AG08396 (cell line): Measurements from ENCODE around the gene PDSS2.
A peak's percentile ranks its signal among the peaks of the same experiment; 100 is the strongest.
"Not testable (repeated sequence)": the region's sequence is repeated elsewhere in the genome, so short reads cannot be mapped to it uniquely, and the experiment has no call there.

Experiments used
- DNase-seq: peaks from one replicate; pipeline ENCODE4 v3.0.0; 2012; ENCODE audit warnings: low spot score, mixed read lengths

The PDSS2 gene

DNA sequence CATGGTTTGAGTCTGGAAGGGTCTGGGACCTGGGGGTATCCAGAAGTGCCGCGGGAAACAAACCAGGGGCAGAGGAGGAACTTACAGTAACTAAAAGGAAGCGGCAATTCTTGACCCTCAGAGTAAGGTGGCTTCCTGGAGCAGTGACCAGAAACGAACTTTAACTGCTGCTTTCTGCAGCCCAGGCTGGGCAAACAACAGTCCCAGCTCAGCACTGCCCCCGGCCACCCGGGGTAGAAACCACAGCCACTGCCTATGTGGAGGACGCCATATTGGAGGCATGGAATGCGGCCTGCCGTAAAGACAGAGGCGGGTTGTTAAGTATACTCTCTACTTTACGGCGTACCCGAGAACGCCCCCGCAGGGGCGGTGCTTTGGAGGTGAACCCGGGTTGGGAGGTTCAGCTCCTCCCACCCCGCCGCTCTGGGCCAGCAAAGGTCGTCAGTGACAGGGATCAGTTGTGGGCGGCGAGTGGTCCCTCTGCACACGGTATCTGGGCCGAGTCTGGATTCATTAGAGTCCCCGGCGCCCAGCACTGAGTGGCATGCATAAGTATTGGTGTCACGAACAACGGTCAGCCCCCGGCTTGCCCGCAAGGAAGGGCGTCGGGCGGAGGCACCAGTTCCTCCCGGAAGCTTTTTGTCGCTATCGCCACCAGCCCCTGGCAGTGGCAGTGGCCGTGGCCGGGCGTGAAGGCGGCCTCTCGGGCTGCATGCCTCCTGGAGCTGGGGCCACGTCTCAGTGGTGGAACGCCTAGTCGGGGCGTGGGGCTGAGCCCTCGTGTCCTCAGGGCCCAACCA lies at the start of gene PDSS2:
Gene PDSS2 (minus strand): TSS at position 282 of the 800 bp plus-strand sequence. CDS start 279 bp downstream, at position 3.
- peak; percentile 96 for DNase-seq

- no peak for DNase-seq
Measured at GRCh38 chr6:107506145-107506544, 46.8 kb upstream of the PDSS2 start.

GRCh38 chr6:107504270-107505026 lies 45.1 kb upstream of the PDSS2 start:
- no peak for DNase-seq

- no peak for DNase-seq
Measured at GRCh38 chr6:107496892-107497684, 37.7 kb upstream of the PDSS2 start.

- no peak for DNase-seq
Measured at GRCh38 chr6:107495971-107496370, 36.6 kb upstream of the PDSS2 start.

DNA sequence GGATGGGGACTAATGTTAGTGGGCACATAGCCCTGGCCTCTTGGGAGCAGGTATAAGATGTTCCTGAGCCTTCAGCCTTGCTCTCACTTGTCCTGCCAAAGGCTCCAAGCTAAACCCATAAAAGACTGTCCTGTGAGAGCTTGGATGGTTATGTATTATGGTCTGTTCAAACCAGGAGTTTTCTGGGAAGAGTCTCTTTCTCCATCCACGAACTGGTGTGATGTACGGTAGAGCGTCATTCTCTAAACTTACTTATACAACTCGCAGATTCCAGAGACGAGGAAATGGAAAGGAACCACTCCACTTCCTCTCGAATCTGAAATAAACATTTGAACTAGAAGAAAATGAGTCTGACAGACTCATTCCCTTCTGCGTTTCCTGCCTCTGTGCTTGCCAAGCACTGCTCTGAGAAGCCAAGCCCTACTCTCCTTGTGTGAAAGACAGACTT lies 35.9 kb upstream of the PDSS2 start:
- DNase-seq = peak; percentile 35

DNA sequence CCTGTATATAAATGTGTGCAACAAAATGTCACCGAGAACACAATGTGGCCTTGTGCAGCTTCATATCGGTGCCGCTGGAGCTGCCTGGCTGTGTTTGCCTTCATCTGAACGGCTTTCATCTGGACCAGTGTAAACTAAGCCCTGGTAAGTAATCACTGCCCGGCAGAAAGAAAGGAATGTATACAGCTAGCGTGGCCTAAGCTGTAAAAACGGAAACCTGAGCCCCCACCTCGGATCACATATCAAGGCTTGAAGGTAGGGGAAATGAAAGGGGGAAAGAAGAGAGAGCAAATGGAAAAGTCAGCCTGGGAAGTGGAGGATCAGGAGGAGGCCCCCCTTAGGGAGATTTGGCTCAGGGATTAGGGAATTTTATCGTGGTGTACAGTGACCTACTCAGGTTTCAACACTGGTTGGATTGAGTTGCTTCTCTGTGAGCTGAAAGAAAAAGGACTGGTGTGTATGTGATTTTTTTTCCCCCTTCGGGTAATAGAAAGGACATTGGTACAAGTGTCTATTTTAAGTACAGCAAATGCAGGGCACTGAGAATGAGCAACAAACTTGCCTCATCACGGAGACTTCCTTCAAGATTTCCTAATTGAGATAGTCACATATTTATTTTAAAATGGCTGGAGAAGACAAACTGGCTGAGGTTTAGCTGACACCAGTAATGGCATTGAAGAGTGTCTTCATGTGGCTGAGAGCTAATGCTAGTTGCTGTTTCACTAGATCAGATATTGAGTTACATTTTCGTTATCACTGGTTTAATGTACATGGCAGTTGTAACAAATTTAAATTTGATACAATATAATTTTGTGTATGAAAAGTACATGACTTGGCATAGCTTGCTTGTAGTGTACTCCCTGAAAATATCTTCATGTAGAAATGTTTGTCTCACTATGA lies 34.0 kb upstream of the PDSS2 start:
- DNase-seq = peak; percentile 53

- DNase-seq = peak; percentile 31
Measured at GRCh38 chr6:107491760-107492660, 32.6 kb upstream of the PDSS2 start.

DNA sequence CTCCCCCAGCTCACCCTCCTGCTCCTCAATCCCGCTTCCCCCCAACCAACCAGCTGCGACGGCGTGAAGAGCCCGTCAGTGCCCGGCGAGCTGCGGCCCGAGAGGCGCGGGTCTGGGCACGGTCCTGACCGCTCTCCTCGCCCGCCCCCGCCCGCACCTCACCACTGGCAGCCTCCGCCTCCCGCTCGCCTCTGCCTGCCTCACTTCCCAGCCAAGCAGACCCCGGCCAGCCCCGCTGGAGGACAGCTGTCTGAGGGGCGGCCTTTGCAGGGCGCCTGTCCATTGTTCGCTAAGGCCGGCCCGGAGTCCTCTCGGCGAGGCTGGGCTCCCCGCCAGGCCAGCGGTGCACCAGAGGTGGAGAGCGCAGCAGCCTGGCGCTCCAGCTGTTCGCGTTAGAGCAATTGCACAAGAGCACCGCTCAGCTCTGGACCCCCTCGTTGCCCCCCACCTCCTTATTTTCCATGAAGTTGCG lies 31.8 kb upstream of the PDSS2 start:
- DNase-seq = peak; percentile 72

- DNase-seq = peak; percentile 29
Measured at GRCh38 chr6:107490566-107491137, 31.3 kb upstream of the PDSS2 start.

DNA sequence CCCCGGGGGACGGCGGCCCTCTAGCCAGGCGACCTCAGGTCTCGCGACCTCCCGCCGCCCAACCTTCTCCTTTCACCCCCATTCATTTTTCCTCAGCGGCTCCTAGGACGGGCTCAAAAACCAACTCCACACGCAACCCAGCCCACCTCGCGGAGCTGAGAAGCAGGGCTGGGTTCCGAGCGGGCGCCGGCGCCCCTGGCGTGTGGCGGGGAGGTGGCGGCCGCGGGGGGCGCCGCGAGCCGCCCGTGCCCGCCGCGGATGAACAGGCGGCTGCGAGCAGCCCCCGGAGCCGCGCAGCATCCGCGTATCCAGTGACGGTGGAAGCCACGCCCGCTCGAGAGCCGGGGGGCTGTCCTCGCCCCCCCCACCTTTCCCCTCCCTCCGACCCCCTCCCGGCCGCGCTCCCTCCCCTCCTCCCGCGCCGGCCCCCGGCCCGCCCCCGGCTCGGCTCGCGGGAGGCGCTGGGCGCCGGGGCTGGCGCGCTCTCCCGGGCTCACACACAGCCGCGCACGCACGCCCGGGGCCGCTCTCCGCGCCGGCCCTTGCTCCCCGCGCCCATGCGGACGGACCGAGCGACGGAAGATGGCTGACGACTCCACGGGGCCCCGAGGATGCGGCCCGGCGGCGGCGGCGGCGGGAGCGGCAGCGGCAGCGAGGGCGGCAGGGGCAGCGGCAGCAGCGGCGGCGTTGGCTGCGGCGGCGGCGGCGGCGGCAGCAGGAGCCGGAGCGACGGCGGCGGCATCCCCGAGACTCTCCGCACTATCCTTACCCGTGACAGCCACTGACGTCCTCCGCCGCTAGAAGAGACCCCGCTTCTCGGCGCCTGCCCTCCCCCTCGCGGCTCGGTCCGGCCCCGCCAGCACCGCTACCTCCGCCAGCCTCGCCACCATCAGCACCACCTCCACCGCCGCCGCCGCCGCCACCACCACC lies 30.5 kb upstream of the PDSS2 start, which contains the start of gene SOBP:
Gene SOBP (plus strand): TSS at position 482 of the 930 bp plus-strand sequence. CDS start 500 bp downstream, outside the sequence.
- peak; percentile 77 for DNase-seq

GRCh38 chr6:107488875-107489635 lies 29.7 kb upstream of the PDSS2 start:
- DNase-seq = peak; percentile 58

DNA sequence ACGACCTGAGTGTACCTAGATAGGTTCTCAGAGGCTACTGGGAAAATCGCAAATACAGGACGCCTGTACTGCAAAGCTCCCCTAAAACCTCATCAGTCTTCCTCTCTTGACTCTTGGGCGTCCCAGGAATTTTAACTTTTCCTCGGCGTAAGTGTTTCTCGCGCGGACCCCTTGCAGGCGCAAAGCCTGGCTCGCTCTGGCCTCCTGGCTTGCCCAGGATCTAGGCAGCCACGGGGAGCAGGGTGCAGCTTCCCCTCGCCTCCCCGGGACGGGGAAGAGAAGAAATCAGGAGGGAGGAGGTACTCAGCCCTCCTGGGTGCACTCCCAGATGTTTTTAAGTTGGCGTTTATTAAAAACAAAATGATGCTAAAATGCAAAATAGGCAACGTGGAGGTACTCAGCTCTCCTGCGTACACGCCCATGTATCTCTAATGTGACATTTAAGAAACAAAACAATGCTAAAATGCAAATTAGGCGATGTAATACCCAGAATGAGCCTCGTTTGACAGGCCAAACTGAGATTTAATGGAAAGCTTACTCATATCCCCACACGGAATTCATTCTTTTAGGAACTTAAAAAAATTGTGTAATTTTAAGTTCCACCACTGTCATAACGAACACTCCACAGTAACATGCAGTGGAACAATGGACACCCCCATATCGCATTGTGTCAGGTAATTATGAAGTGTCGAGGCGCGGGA lies 29.0 kb upstream of the PDSS2 start:
- no peak for DNase-seq

- no peak for DNase-seq
Measured at GRCh38 chr6:107485157-107485556, 25.8 kb upstream of the PDSS2 start.

GRCh38 chr6:107479089-107479690 lies 19.8 kb upstream of the PDSS2 start:
- no peak for DNase-seq

DNA sequence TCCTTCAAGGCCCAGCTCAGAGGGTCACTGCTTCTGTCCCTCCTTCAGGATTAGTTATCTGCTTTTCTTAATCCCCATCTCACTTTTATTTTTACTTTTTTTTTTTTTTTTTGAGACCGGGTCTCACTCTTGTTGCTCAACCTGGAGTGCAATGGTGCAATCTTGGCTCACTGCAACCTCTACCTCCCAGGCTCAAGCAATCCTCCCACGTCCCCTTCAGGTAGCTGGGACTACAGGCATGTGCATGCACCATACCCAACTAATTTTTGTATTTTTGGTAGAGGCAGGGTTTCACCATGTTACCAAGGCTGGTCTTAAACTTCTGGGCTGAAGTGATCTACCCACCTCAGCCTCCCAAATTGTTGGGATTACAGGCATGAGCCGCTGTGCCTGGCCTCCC lies 16.5 kb upstream of the PDSS2 start:
- DNase-seq = not testable (repeated sequence)

DNA sequence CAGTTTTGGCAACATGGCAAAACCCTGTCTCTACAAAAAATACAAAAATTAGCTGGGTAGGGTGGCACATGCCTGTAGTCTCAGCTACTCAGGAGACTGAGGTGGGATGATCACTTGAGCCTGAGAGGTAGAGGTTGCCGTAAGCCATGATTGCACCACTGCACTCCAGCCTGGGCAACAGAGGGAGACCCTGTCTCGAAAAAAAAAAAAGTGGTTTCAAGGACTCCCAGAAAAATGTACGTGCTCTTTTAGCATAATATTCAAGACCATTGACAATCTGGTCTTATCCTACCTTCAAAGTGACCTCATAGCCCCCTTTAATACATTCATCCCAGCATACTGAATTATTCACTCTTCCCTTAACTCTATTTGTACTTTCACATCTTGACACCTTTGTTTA lies 16.0 kb upstream of the PDSS2 start:
- not testable (repeated sequence) for DNase-seq
